ENCODE measurements around the gene MED13L. TPM values are rescaled to one million over a fixed set of nuclear protein-coding genes. Genes with fewer than 3 reads are reported as not detected.

Gene MED13L
- total and polyA plus RNA-seq, 2 experiments from 2014 or later, result 11.7 to 88.7 TPM

DNA sequence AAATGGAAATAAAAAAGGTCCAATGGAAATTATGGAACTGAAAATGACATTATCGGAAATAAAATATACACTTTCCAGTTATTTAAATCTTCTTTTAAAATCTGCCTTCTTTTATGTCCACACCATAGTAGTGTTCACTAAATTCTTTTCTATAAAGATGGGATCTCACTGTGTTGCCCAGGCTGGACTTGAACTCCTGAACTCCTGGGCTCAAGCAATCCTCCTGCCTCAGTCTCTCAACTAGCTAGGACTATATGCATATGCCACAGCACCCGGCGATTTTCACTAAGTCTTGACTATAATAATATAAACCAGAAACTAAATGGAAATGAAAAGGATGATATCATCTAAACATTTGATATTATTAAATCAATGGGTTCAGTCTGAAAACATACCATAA lies 188.4 kb downstream of the MED13L start:
- Histone ChIP-seq H3F3A (ENCODE audit: insufficient read depth) (peaks cover 10% of the 10 kb centered on the region), H3K36me3 (ENCODE audit: low read depth) (no peaks in the 10 kb centered on the region), H3K9me2 (ENCODE audit: insufficient read depth) (no peaks in the 10 kb centered on the region), H3K27ac (no peak overlapping the region), H3K27me3 (replicated peaks; ENCODE audit: insufficient read depth) (no peaks in the 10 kb centered on the region), H3K79me2 (ENCODE audit: insufficient read depth) (peaks cover 100% of the 10 kb centered on the region), H3K4me3 (no peak overlapping the region), H4K20me1 (ENCODE audit: insufficient read depth) (peaks cover 11% of the 10 kb centered on the region), H2AFZ (no peak overlapping the region), H3K9me3 (ENCODE audit: low read depth) (no peaks in the 10 kb centered on the region), H3K4me1 (ENCODE audit: insufficient read depth) (no peaks in the 10 kb centered on the region), H3K4me2 (ENCODE audit: unreplicated experiment) (no peak overlapping the region), H3K9ac (no peak overlapping the region)
- no peak for DNase-seq
- WGBS, 2 experiments (ENCODE audit: low coverage in 1 of 2, low lambda C conversion rate in 2 of 2, missing lambda C conversion rate in 2 of 2), result 79 to 84% methylated on average over 3 of the region's 3 CpGs
- in situ Hi-C loops (cut with MboI), result no loop called here
- TF ChIP-seq EZH2phosphoT487 (IDR thresholded peaks at IDR 0.05; ENCODE audit: insufficient read depth, low read depth) (no peak), EZH2 (IDR thresholded peaks at IDR 0.05; ENCODE audit: insufficient read depth, poor library complexity, severe bottlenecking) (no peak)

DNA sequence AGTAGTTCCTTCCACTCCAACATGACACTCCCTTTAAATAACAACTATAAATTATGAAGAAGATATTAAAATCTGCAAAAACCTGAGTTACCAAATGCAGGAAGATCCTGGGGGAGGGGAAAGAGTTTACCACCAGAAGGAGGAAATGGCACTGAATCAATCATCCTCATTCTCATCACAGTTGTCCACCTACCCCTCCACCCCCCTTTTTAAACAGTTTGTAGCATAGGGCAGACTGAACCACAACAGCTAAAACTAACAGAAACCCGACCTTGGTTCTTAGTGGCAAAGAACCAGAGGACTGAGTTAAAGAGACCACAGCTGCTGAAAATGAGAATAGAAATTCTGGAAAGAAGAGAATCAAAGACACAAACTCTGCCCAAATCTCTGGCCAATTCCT lies 189.5 kb downstream of the MED13L start:
- Histone ChIP-seq H3K9me2 (ENCODE audit: insufficient read depth) (no peaks in the 10 kb centered on the region), H3K79me2 (ENCODE audit: insufficient read depth) (peaks cover 100% of the 10 kb centered on the region), H3K9ac (no peak overlapping the region), H3K9me3 (ENCODE audit: low read depth) (no peaks in the 10 kb centered on the region), H3K4me3 (no peak overlapping the region), H3K27ac (no peak overlapping the region), H3K36me3 (ENCODE audit: low read depth) (no peaks in the 10 kb centered on the region), H3F3A (ENCODE audit: insufficient read depth) (peaks cover 9% of the 10 kb centered on the region), H3K4me2 (ENCODE audit: unreplicated experiment) (no peak overlapping the region), H3K4me1 (ENCODE audit: insufficient read depth) (no peaks in the 10 kb centered on the region), H2AFZ (no peak overlapping the region), H4K20me1 (ENCODE audit: insufficient read depth) (peaks cover 8% of the 10 kb centered on the region), H3K27me3 (replicated peaks; ENCODE audit: insufficient read depth) (no peaks in the 10 kb centered on the region)
- in situ Hi-C loops (cut with MboI), result no loop called here
- TF ChIP-seq EZH2phosphoT487 (IDR thresholded peaks at IDR 0.05; ENCODE audit: insufficient read depth, low read depth) (no peak), EZH2 (IDR thresholded peaks at IDR 0.05; ENCODE audit: insufficient read depth, poor library complexity, severe bottlenecking) (no peak)
- 40 to 47% methylated on average over 1 of the region's 1 CpG for WGBS, 2 experiments (ENCODE audit: low coverage in 1 of 2, low lambda C conversion rate in 2 of 2, missing lambda C conversion rate in 2 of 2)
- no peak for DNase-seq

DNA sequence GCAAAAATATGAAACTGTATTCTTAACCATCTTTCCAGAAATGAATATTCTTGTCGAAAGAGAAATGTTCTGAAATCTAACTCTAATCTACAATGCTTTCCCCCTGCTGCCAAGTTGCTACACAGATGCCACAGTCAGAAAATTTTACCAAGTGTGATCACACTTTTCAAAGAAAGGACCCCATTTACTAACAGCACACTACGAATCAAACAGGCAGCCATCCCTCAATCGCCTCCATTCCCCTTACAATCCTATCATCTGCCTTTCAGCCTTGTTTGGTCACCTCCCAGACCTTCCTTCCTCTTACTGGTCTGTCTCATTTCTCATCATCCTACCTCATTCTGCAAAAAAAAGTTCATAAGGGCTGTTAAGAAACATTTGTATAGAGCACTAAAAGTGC lies 190.1 kb downstream of the MED13L start:
- DNase-seq, result no peak
- peaks cover 6% of the 10 kb centered on the region for H3F3A ChIP-seq (ENCODE audit: insufficient read depth)
- WGBS, 2 experiments (ENCODE audit: low coverage in 1 of 2, low lambda C conversion rate in 2 of 2, missing lambda C conversion rate in 2 of 2), result 69% methylated on average over 3 of the region's 3 CpGs
- no peak overlapping the region for H3K4me2 ChIP-seq (ENCODE audit: unreplicated experiment)
- H3K4me1 ChIP-seq (ENCODE audit: insufficient read depth), result no peaks in the 10 kb centered on the region
- no peak for TF ChIP-seq EZH2 (IDR thresholded peaks at IDR 0.05; ENCODE audit: insufficient read depth, poor library complexity, severe bottlenecking)
- TF ChIP-seq EZH2phosphoT487 (IDR thresholded peaks at IDR 0.05; ENCODE audit: insufficient read depth, low read depth), result no peak
- peaks cover 100% of the 10 kb centered on the region for H3K79me2 ChIP-seq (ENCODE audit: insufficient read depth)
- no peak overlapping the region for H2AFZ ChIP-seq
- peaks cover 8% of the 10 kb centered on the region for H4K20me1 ChIP-seq (ENCODE audit: insufficient read depth)
- in situ Hi-C loops (cut with MboI), result no loop called here
- H3K27ac ChIP-seq, result no peak overlapping the region
- no peak overlapping the region for H3K9ac ChIP-seq
- H3K36me3 ChIP-seq (ENCODE audit: low read depth), result no peaks in the 10 kb centered on the region
- no peaks in the 10 kb centered on the region for H3K9me2 ChIP-seq (ENCODE audit: insufficient read depth)
- H3K27me3 ChIP-seq (replicated peaks; ENCODE audit: insufficient read depth), result no peaks in the 10 kb centered on the region
- H3K9me3 ChIP-seq (ENCODE audit: low read depth), result no peaks in the 10 kb centered on the region
- no peak overlapping the region for H3K4me3 ChIP-seq

DNA sequence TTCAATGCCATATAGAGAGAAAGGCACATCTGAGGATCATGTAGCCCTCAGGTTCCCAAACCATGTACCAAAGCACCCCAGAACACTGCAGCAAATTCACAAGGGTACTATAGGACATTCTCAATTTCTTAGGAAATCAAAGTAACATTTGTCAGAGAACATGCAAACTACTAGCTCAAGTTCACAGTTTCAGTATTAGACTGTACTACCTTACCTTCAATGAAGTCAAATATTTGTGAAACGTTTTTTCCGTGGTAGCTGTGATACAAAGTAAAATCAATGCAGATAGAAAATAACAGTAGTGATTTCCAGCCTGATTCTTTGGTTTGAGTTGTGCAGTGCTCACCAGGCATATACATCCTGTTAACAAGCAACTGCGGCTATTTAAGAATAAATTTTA lies 197.1 kb downstream of the MED13L start:
- in situ Hi-C loops (cut with MboI), result no loop called here
- TF ChIP-seq EZH2 (IDR thresholded peaks at IDR 0.05; ENCODE audit: insufficient read depth, poor library complexity, severe bottlenecking), result no peak
- TF ChIP-seq EZH2phosphoT487 (IDR thresholded peaks at IDR 0.05; ENCODE audit: insufficient read depth, low read depth), result no peak
- peaks cover 3% of the 10 kb centered on the region; the same call in 1 of the 2 replicates for H3F3A ChIP-seq (ENCODE audit: insufficient read depth)
- no peaks in the 10 kb centered on the region for H3K27me3 ChIP-seq (replicated peaks; ENCODE audit: insufficient read depth)
- H3K4me1 ChIP-seq (ENCODE audit: insufficient read depth), result no peaks in the 10 kb centered on the region
- no peak overlapping the region for H3K4me2 ChIP-seq (ENCODE audit: unreplicated experiment)
- H3K27ac ChIP-seq, result no peak overlapping the region
- no peaks in the 10 kb centered on the region for H3K36me3 ChIP-seq (ENCODE audit: low read depth)
- no peaks in the 10 kb centered on the region for H3K9me3 ChIP-seq (ENCODE audit: low read depth)
- no peak overlapping the region for H3K9ac ChIP-seq
- no peak overlapping the region for H3K4me3 ChIP-seq
- no peak for DNase-seq
- H2AFZ ChIP-seq, result no peak overlapping the region
- H3K9me2 ChIP-seq (ENCODE audit: insufficient read depth), result no peaks in the 10 kb centered on the region
- peaks cover 97% of the 10 kb centered on the region for H3K79me2 ChIP-seq (ENCODE audit: insufficient read depth)
- 96 to 100% methylated on average over 3 of the region's 3 CpGs for WGBS, 2 experiments (ENCODE audit: low coverage in 1 of 2, low lambda C conversion rate in 2 of 2, missing lambda C conversion rate in 2 of 2)
- no peaks in the 10 kb centered on the region; the same call in 1 of the 2 replicates for H4K20me1 ChIP-seq (ENCODE audit: insufficient read depth)

DNA sequence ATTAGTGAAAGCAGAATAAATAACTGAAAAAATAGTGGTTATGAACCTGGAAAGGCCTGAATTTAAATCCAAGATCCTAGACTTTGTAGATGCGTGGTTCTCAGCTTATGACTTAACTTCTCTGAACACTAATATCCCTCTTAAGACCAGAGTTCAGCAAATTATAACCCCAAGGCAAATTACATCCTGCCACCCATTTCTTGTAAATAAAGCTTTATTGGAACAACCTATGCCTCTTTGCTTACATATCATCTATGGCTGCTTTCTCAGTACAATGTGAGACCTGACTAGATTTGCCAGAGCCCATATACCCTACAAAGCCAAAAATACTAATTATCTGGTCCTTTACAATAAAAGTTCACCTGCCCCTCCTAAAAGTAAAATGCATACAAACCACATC lies 199.1 kb downstream of the MED13L start:
- 98 to 100% methylated on average over 1 of the region's 1 CpG for WGBS, 2 experiments (ENCODE audit: low coverage in 1 of 2, low lambda C conversion rate in 2 of 2, missing lambda C conversion rate in 2 of 2)
- Histone ChIP-seq H3K4me1 (ENCODE audit: insufficient read depth) (no peaks in the 10 kb centered on the region), H3K9me2 (ENCODE audit: insufficient read depth) (no peaks in the 10 kb centered on the region), H3K27me3 (replicated peaks; ENCODE audit: insufficient read depth) (no peaks in the 10 kb centered on the region), H3K79me2 (ENCODE audit: insufficient read depth) (peaks cover 97% of the 10 kb centered on the region), H3K9me3 (ENCODE audit: low read depth) (no peaks in the 10 kb centered on the region), H2AFZ (no peak overlapping the region), H3K9ac (no peak overlapping the region), H3F3A (ENCODE audit: insufficient read depth) (peaks cover 3% of the 10 kb centered on the region; the same call in 1 of the 2 replicates), H3K27ac (no peak overlapping the region), H4K20me1 (ENCODE audit: insufficient read depth) (no peaks in the 10 kb centered on the region; the same call in 1 of the 2 replicates), H3K4me2 (ENCODE audit: unreplicated experiment) (no peak overlapping the region), H3K36me3 (ENCODE audit: low read depth) (no peaks in the 10 kb centered on the region), H3K4me3 (no peak overlapping the region)
- DNase-seq, result no peak
- in situ Hi-C loops (cut with MboI), result no loop called here
- TF ChIP-seq EZH2phosphoT487 (IDR thresholded peaks at IDR 0.05; ENCODE audit: insufficient read depth, low read depth) (no peak), EZH2 (IDR thresholded peaks at IDR 0.05; ENCODE audit: insufficient read depth, poor library complexity, severe bottlenecking) (no peak)
